K562 (cell line): ENCODE measurements around the gene HUS1. TPM values are rescaled to one million over a fixed set of nuclear protein-coding genes. Genes with fewer than 3 reads are reported as not detected.

ENCODE experiments used
- ATAC-seq: fragments of 200-7000 bp; cut with Tn5 transposase; 3 replicates; pipeline ENCODE4 v1.9.1; 2020; ENCODE audit warnings: moderate library complexity
- BruUV-seq: library from RNA; stranded (reverse); fragments of 400-500 nt; replicated peaks from 2 replicates; lab custom pipeline; 2021; lab: Mats Ljungman, UMichigan
- CTCF ChIA-PET: fragments of 300-600 bp; formaldehyde crosslinking; extraction: SDS; loops from one replicate; lab custom pipeline; 2021; ENCODE audit warnings: low intra/inter-chr PET ratio; lab: Yijun Ruan, JAX
- POLR2A ChIA-PET: fragments of 300-600, 350-650 bp; sonication (Branson Sonifier 250); formaldehyde crosslinking; extraction: SDS; loops from one replicate; lab custom pipeline; 2021; ENCODE audit warnings: antibody characterized with exemption, inconsistent platforms; lab: Yijun Ruan, JAX
- DNase-seq, 4 experiments: peaks; one replicate each; pipeline versions ENCODE4 v3.0.0 to v3.0.0-alpha.2; 2011 to 2018; ENCODE audit warnings: low spot score in 3 of 4, mixed read lengths in 3 of 4; ENCODE audit errors: extremely low read depth in 1 of 4
- FAIRE-seq: peaks from 2 replicates; lab custom pipeline; 2011; peaks lifted over from hg19 to GRCh38; lab: Jason Lieb, UNC
- H2AFZ ChIP-seq: 2 replicates; pipeline ENCODE4 v1.6.0; 2011; ENCODE audit warnings: low read depth, low read length, control low read depth, inconsistent platforms
- H3K27ac ChIP-seq: fragments of 200-600 bp; 3 replicates; pipeline ENCODE4 v1.8.0; 2011; ENCODE audit warnings: low read depth, mild to moderate bottlenecking, control low read depth, inconsistent platforms, low read length, moderate library complexity, mixed read lengths; ENCODE audit errors: extremely low read depth
- H3K27me3 ChIP-seq, 2 experiments: fragments of 300-600 bp in 1 of 2; 2 replicates in 1 of 2; 3 replicates in 1 of 2; pipeline versions ENCODE4 v1.6.0 to v1.8.0; 2011; ENCODE audit warnings: inconsistent platforms in 2 of 2, low read length in 2 of 2, mild to moderate bottlenecking in 1 of 2, mixed read lengths in 1 of 2, moderate library complexity in 1 of 2; ENCODE audit not compliant: control insufficient read depth in 2 of 2, insufficient read depth in 2 of 2
- H3K36me3 ChIP-seq: fragments of 300-600 bp; 3 replicates; pipeline ENCODE4 v1.8.0; 2011; ENCODE audit warnings: mild to moderate bottlenecking, low read length, inconsistent platforms; ENCODE audit not compliant: control insufficient read depth, insufficient read depth
- H3K4me1 ChIP-seq, 2 experiments: fragments of 200-600 bp in 1 of 2; replicated peaks in 1 of 2; 2 replicates in 1 of 2; 3 replicates in 1 of 2; pipeline versions ENCODE4 v1.5.1 to v1.8.0; 2011; ENCODE audit warnings: inconsistent platforms in 2 of 2, low read length in 2 of 2, mild to moderate bottlenecking in 1 of 2, mixed read lengths in 1 of 2, moderate library complexity in 1 of 2; ENCODE audit not compliant: control insufficient read depth in 2 of 2, insufficient read depth in 2 of 2
- H3K4me2 ChIP-seq: 2 replicates; pipeline ENCODE4 v1.6.1; 2011; ENCODE audit warnings: low read length, control low read depth, inconsistent platforms, mixed read lengths; ENCODE audit not compliant: insufficient read depth
- H3K4me3 ChIP-seq: fragments of 200-600 bp; sonication (generic), shearing (Covaris generic); 2 replicates; pipeline ENCODE4 v1.5.1; 2016; ENCODE audit warnings: control low read depth, inconsistent platforms
- H3K79me2 ChIP-seq: fragments of 200-600 bp; 3 replicates; pipeline ENCODE4 v1.8.0; 2011; ENCODE audit warnings: low read length, inconsistent platforms; ENCODE audit not compliant: control insufficient read depth, insufficient read depth
- H3K9ac ChIP-seq, 2 experiments: 2 replicates each; pipeline versions ENCODE4 v1.6.0 to v1.6.1; 2011; ENCODE audit warnings: low read depth in 2 of 2, low read length in 2 of 2, control low read depth in 1 of 2, inconsistent platforms in 1 of 2, mild to moderate bottlenecking in 1 of 2, mixed read lengths in 1 of 2; ENCODE audit not compliant: insufficient read depth in 1 of 2
- H3K9me1 ChIP-seq: one replicate; pipeline ENCODE4 v1.6.0; 2011; ENCODE audit warnings: inconsistent platforms, mild to moderate bottlenecking, low read length, moderate library complexity; ENCODE audit not compliant: control insufficient read depth, insufficient read depth
- H3K9me3 ChIP-seq: replicated peaks from 2 replicates; pipeline ENCODE4 v1.5.1; 2011; ENCODE audit warnings: low read depth, low read length, inconsistent platforms; ENCODE audit not compliant: control insufficient read depth, insufficient read depth
- H4K20me1 ChIP-seq: replicated peaks from 2 replicates; pipeline ENCODE4 v1.6.1; 2011; ENCODE audit warnings: low read length, inconsistent platforms, mixed read lengths; ENCODE audit not compliant: control insufficient read depth, insufficient read depth
- DACH1 ChIP-seq: fragments of 450-650 bp; IDR thresholded peaks from 2 replicates; pipeline ENCODE4 v1.6.1; 2018; ENCODE audit not compliant: partially characterized antibody
- WGBS: fragments of 100-300 bp; shearing (Covaris generic); methylation state at CpG from one replicate; pipeline ENCODE4 v1.1.6; 2016; ENCODE audit warnings: low coverage, mixed read lengths; ENCODE audit not compliant: insufficient coverage; ENCODE audit errors: missing lambda C conversion rate; 5-methylcytosine and 5-hydroxymethylcytosine counted together
- in situ Hi-C: fragments of 300-500 bp; cut with MboI; formaldehyde crosslinking; loops from 4 replicates; pipeline ENCODE4 v1.15.0; 2018; ENCODE audit warnings: inconsistent platforms, mixed read lengths
- intact Hi-C: fragments of 100-400 bp; cut with micrococcal nuclease; formaldehyde crosslinking; loops from 2 replicates; pipeline ENCODE4 v1.14.2; 2022
- polyA plus RNA-seq, 8 experiments: library from polyadenylated mRNA; depleted of rRNA in 4 of 8; stranded (reverse) in 5 of 8; unstranded in 3 of 8; fragments of >200 nt; fragmentation: Nextera tagmentation in 2 of 8; fragmentation: Illumina TruSeq in 1 of 8; extraction: Ambion mirVana in 2 of 8; extraction: Trizol in 1 of 8; gene quantifications; 2 replicates each; pipeline versions ENCODE4 v1.2.1 to v1.2.3, GENCODE V29; 2011 to 2014; ENCODE audit warnings: inconsistent platforms in 1 of 8, missing spikeins in 1 of 8
- total RNA-seq, 7 experiments: library from RNA; depleted of rRNA in 6 of 7; stranded (reverse); fragments of >200 nt in 6 of 7; fragmentation: Illumina TruSeq in 2 of 7; extraction: Trizol in 2 of 7; gene quantifications; 2 replicates each; pipeline versions ENCODE4 v1.2.1 to v1.2.3, GENCODE V29; 2011 to 2021; ENCODE audit warnings: low replicate concordance in 1 of 7
- TF ChIP-seq, protein P1 (sequence below), 3 experiments: fragments of 200-800 bp in 1 of 3; sonication (Bioruptor generic) in 1 of 3; sonication (generic) in 1 of 3; formaldehyde crosslinking in 1 of 3; IDR thresholded peaks; 2 replicates each; pipeline versions ENCODE4 v1.6.1 to v1.8.0; 2016 to 2022; ENCODE audit warnings: mild to moderate bottlenecking in 2 of 3, missing compliant biosample characterization in 2 of 3, missing genetic modification characterization in 2 of 3, missing genetic modification reagents in 1 of 3
- TF ChIP-seq, protein P2 (sequence below), 3 experiments: IDR thresholded peaks in 2 of 3; conservative IDR thresholded peaks in 1 of 3; 2 replicates each; pipeline ENCODE4 v1.5.1; 2011 to 2012; ENCODE audit warnings: low read length in 3 of 3, mild to moderate bottlenecking in 3 of 3, control low read depth in 2 of 3, improper control_type of control experiment in 1 of 3, inconsistent platforms in 1 of 3, low read depth in 1 of 3, mixed read lengths in 1 of 3, moderate library complexity in 1 of 3; ENCODE audit not compliant: insufficient read depth in 2 of 3

The HUS1 gene
- total and polyA plus RNA-seq, 9 of the 15 experiments (the other 6 are each of a cell fraction or from before 2014, with no cell fraction given), result 11.5 to 27.0 (median 16.5) TPM

DNA sequence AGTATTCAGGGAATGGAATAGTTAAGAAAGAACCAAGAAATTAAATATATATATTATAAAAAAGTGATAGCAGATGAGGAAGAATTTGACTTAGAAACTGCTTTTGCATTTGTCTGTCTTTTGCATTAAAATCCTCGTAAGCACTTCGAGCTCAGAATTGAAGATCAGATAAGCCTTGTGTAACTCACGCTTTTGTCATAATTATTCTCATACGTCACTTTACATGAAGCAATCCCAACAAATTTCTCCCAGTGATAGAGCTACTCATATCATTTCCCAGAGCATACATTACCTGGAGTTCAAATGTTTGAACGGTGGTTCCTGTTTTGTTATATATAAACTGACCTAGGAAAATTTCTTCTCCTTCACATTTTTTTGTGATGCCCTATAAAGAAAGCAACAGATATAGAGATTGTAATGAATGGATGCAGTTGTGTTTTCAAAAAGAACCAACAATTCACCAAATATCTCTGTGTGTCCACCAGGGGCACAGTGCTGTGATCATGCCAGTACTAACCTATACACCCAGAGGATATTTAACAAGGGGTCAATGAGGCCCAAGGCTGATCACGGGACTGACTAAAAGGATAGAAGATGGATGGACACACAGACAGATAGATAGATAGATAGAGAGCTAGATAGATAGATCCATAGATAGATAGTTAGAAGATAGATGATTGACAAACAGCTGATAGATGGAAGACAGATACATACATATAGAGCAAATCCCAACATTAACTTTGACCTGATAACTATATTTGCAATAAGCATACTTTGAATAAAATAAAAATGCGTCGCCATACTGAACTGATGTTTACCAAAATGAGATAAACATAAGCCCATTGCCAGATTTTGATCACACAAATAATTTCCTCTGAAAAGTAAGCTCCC is 9.3 kb upstream of the HUS1 start:
- no peak overlapping the region for H3K9ac ChIP-seq
- H3K9me3 ChIP-seq, result no peaks in the 10 kb centered on the region
- no peaks in the 10 kb centered on the region for H3K79me2 ChIP-seq
- DNase-seq (no peak), ATAC-seq (0 out of 3 replicates have a peak, but pooled peaks have one; percentile 45), FAIRE-seq (no peak)
- H3K9me1 ChIP-seq, result no peaks in the 10 kb centered on the region
- CTCF ChIA-PET, result no interaction called here
- no peak overlapping the region for H3K4me2 ChIP-seq
- BruUV-seq, result no TSS peak
- no peak overlapping the region for H3K4me3 ChIP-seq
- in situ Hi-C loops, result no loop called here
- peaks cover 0 to 8% of the 10 kb centered on the region in 2 experiments; a peak in 2 of 5 replicates for H3K4me1 ChIP-seq
- H2AFZ ChIP-seq, result no peak overlapping the region
- no peaks in the 10 kb centered on the region for H3K27me3 ChIP-seq
- H3K27ac ChIP-seq, result no peak overlapping the region
- no peaks in the 10 kb centered on the region for H3K36me3 ChIP-seq
- intact Hi-C loops, result no loop called here
- POLR2A ChIA-PET, result no interaction called here
- 18% methylated on average over 8 of the region's 8 CpGs for WGBS
- TF ChIP-seq, protein P1, sequence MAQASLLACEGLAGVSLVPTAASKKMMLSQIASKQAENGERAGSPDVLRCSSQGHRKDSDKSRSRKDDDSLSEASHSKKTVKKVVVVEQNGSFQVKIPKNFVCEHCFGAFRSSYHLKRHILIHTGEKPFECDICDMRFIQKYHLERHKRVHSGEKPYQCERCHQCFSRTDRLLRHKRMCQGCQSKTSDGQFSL (CRISPR knock-in tag; IDR thresholded peaks at IDR 0.05), result no peak
- TF ChIP-seq, protein P1 (tag; IDR thresholded peaks at IDR 0.05), result no peak
- TF ChIP-seq, protein P2, sequence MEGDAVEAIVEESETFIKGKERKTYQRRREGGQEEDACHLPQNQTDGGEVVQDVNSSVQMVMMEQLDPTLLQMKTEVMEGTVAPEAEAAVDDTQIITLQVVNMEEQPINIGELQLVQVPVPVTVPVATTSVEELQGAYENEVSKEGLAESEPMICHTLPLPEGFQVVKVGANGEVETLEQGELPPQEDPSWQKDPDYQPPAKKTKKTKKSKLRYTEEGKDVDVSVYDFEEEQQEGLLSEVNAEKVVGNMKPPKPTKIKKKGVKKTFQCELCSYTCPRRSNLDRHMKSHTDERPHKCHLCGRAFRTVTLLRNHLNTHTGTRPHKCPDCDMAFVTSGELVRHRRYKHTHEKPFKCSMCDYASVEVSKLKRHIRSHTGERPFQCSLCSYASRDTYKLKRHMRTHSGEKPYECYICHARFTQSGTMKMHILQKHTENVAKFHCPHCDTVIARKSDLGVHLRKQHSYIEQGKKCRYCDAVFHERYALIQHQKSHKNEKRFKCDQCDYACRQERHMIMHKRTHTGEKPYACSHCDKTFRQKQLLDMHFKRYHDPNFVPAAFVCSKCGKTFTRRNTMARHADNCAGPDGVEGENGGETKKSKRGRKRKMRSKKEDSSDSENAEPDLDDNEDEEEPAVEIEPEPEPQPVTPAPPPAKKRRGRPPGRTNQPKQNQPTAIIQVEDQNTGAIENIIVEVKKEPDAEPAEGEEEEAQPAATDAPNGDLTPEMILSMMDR (IDR thresholded peaks at IDR 0.05 in 2 of 3, conservative IDR thresholded peaks at IDR 0.05 in 1 of 3; ENCODE audit: insufficient read depth in 2 of 3, low read depth in 1 of 3, low read length in 3 of 3), result 0 out of 6 replicates have a peak, but pooled peaks of 2 of the 3 experiments have one; percentile 12 to 23
- peak; percentile 26 for TF ChIP-seq DACH1
- H4K20me1 ChIP-seq, result no peaks in the 10 kb centered on the region
